ENCODE data around the gene FAM184B.

Gene FAM184B

DNA sequence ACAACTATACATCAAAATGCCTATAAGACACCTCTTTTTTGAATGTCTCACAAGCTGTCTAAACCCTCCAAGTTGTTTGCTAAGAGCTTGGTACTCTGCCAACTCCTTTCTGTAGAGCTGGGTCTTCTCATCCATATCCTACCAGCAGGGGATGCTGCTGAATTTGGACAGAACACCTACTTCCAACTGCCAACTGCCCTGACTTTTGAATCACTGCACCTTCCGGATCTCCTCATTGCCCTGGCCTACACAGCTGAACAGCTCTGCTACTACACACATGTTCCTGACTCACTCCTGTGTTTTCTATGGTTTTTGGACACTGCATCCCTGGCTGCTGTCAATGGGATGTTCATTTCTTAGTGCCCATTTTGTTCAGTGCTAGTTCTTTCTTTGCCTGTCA is 18.7 kb downstream of the FAM184B start:
- TF ChIP-seq CTCF (IDR thresholded peaks at IDR 0.05), result peak; percentile 25; the same call in 1 of the 2 replicates

GRCh38 chr4:17761062-17761461 is 20.4 kb downstream of the FAM184B start:
- TF ChIP-seq CTCF (IDR thresholded peaks at IDR 0.05), result no peak

GRCh38 chr4:17760626-17761025 is 20.8 kb downstream of the FAM184B start:
- TF ChIP-seq CTCF (IDR thresholded peaks at IDR 0.05), result no peak

- no peak for TF ChIP-seq CTCF (IDR thresholded peaks at IDR 0.05)
Measured at GRCh38 chr4:17758485-17758884, 22.9 kb downstream of the FAM184B start.

- TF ChIP-seq CTCF (IDR thresholded peaks at IDR 0.05), result no peak
Measured at GRCh38 chr4:17757621-17758020, 23.8 kb downstream of the FAM184B start.

DNA sequence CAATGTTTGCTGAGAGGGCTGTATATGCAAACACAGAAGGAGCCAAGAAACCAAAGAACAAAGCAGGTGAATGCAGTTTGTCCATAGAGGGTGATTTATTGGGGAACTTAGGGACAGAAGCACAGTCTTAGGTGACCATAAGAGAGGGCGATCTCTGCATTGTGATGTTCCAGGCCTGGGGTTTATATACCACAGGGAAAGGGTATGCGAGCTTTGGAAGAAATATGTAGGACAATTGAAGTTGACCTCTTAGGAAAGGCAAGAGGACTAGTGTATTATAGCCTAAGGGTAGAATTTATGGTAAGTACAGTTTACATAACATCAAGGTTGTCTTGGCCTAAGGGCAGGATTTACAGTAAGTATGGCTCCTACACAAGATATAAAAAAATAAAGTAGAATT is 27.8 kb downstream of the FAM184B start:
- no peak for TF ChIP-seq CTCF (IDR thresholded peaks at IDR 0.05)

DNA sequence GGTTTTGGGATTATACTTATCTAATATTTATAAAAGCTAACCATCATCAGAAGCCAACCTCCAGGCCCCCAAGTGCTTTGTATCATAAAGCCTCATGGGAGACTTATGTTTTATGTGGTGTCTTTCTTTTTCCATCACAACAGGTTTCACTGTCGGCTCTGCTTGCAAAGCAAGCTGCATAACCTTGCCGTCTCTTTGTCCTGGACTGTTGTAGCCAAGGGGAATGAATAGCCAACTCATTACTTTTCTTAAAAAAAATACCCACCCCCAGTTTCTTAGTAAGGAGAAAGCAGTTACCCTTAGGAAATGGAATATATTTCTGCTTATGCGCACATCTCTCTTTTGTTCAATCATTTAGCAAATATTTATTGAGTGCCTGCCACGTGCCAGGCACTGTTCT is 40.7 kb downstream of the FAM184B start:
- TF ChIP-seq CTCF (IDR thresholded peaks at IDR 0.05), result no peak

DNA sequence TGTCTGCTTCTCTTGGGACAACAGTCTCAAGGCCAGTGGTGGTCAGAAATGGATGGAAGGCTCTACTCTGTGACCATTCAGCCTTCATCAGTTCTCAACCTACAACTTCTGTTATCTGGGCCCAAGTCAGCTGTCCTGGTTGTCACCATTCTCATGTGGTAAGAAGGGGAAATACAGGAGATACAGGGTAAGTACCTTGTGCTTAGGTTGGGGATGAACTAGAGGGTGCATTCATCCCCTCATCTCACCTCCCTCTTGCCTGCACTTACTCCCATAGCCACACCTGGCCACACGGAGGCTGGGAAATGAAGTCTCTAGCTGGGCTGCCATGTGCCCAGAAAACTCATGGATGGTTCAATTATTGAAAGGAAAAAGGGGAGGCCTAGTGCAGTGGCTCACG is 44.9 kb downstream of the FAM184B start:
- no peak for TF ChIP-seq CTCF (IDR thresholded peaks at IDR 0.05)
